NCI-H460 (cell line): Measurements from ENCODE around the gene TRIM43B. TPM values are rescaled to one million over a fixed set of nuclear protein-coding genes. Genes with fewer than 3 reads are reported as not detected.
"Not testable (repeated sequence)": the region's sequence is repeated elsewhere in the genome, so short reads cannot be mapped to it uniquely, and the experiment has no call there.

ENCODE experiments used
- DNase-seq: peaks from one replicate; pipeline ENCODE4 v3.0.0-alpha.2; 2016; ENCODE audit warnings: low read depth; ENCODE audit errors: extremely low read depth
- small RNA-seq, 2 experiments: library from RNA; depleted of rRNA; stranded (forward); fragments of <200 nt; gene quantifications; one replicate each; pipeline ENCODE3, GENCODE V24; 2014
- total RNA-seq: library from RNA; depleted of rRNA; stranded (reverse); fragments of >200 nt; shearing (Covaris generic); gene quantifications from 2 replicates; pipeline ENCODE4 v1.2.3, GENCODE V29; 2014; rRNA removed

TRIM43B gene
- total RNA-seq, 1 experiment from 2014 or later = 0.25 TPM

GRCh38 chr2:95434507-95435076 lies 50.0 kb downstream of the TRIM43B start:
- DNase-seq = not testable (repeated sequence)

GRCh38 chr2:95433973-95434372 lies 50.6 kb downstream of the TRIM43B start:
- DNase-seq = not testable (repeated sequence)

DNA sequence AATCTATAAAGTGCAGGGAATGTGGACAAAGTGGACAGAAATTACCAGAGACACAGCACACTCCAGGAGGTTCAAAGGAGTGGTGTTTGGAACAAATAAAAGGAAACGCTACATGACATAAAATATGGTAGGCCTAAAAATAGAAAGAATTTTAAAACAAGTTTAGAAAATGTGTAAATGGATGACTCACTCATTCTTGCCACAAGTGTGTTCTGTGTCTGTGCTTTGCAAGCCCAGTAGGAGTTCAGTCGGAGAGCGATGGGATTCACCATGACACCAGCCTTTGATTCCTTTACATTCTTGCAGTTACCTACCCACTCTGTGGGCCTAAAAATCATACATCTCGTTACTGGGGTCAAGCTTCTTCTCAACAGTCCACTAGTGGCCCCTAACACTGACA lies 51.2 kb downstream of the TRIM43B start:
- not testable (repeated sequence) for DNase-seq

DNA sequence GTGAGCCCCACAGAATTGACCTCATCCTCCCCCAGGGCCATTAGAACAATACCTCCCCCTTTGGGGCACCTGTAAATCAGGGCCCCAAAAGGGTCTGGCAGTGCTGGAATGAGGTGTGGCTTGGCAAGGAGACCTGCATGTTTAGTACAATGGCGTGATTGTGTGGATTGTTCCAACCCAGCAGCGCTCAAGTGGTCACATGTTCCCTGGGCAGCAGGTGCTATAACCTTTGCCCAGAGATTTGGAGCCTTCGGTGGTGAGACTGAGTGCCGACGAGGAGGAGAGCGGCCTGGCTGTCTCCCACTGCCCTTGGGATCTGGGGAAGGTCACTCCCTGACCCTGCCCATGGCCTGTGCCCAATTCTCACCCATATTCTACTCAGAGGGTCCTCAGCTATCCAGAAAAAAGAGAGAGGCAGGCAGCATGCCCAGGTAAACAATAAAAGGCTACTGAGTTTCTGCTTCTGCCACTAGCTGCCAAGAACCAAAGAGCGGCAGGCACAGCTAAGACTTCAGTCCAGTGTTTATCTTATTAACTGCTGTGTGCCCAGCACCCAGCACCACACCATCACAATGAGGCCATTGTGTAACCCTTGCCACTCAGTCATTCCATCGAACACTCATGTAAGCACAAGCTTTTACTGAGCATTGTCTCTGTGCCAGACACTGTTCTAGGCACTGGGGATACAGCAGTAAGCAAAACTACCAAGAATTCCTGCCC lies 54.6 kb downstream of the TRIM43B start:
- DNase-seq = not testable (repeated sequence)

GRCh38 chr2:95427196-95427867 lies 57.2 kb downstream of the TRIM43B start:
- not testable (repeated sequence) for DNase-seq

Small RNA genes lying within 50 kb of the gene (small RNA-seq; reads per million reads assigned to genes)
- gene AC009237.11 (0 reads per million in 2 experiments), gene AC133104.2 (0 reads per million in 2 experiments)

Other genes starting within 250 kb of the TRIM43B start
- 0.06 and 0.15 TPM in 2 replicates for gene PROM2, start 210.3 kb downstream of the TRIM43B start, total RNA-seq
- 3.8 and 4.5 TPM in 2 replicates for gene KCNIP3, start 187.4 kb downstream of the TRIM43B start, total RNA-seq
- gene FAHD2A, start 82.0 kb downstream of the TRIM43B start, total RNA-seq = 35.2 and 35.5 TPM in 2 replicates
- gene TRIM43, start 107.2 kb upstream of the TRIM43B start, total RNA-seq = 0.07 TPM in 1 of 2 replicates, not detected in the other